CD4-positive, alpha-beta T cell treated with Interleukin-2 at 100 ng/mL for 4 hours (primary cell): ENCODE results near the gene FHL5.
"Not testable (repeated sequence)": the region's sequence is repeated elsewhere in the genome, so short reads cannot be mapped to it uniquely, and the experiment has no call there.

Experiments
- DNase-seq: peaks from one replicate; pipeline ENCODE4 v3.0.0-alpha.2; 2020; ENCODE audit warnings: low spot score

FHL5 gene, protein sequence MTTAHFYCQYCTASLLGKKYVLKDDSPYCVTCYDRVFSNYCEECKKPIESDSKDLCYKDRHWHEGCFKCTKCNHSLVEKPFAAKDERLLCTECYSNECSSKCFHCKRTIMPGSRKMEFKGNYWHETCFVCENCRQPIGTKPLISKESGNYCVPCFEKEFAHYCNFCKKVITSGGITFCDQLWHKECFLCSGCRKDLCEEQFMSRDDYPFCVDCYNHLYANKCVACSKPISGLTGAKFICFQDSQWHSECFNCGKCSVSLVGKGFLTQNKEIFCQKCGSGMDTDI

GRCh38 chr6:96562886-96563285 lies at the start of gene FHL5:
TSS of gene FHL5 (plus strand) at chr6:96563128. CDS start at chr6:96603614, 40,486 bp downstream.
- no peak for DNase-seq

DNA sequence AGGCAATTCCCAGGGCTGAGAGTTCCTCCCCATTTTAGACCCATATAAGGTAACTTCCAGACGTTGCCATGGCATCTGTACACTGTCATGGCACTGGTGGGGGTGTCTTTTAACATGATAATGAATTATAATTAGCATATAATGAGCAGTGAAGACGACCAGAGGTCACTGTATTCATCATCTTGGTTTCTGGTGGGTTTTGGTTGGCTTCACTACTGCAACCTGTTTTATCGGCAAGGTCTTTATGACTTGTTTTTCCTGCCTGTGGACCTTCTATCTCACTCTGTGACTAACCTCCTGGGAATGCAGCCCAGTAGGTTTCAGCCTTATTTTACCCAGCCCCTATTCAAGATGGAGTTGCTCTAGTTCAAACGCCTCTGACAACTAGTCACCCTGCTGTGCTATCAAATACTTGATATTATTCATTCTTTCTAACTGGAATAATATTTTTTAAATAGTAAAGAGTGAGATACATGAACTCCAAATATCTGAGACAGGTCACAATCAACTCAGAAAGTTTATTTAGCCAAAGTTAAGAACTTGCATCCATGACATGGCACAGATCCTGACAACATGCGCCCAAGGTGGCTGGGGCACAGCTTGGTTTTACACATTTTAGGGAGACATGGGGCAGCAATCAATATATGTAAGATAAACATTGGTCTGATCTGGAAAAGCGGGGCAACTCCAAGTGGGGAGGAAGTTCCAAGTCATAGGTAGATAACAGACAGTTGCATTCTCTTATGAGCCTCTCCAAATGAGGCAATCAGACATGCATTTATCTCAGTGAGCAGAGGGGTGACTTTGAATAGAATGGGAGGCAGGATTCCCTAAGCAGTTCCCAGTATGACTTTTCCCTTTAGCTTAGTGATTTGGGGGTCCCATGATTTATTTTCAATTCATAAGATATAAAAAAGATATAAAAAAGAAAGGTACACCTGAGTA lies 42.5 kb upstream of the FHL5 start:
- no peak for DNase-seq

DNA sequence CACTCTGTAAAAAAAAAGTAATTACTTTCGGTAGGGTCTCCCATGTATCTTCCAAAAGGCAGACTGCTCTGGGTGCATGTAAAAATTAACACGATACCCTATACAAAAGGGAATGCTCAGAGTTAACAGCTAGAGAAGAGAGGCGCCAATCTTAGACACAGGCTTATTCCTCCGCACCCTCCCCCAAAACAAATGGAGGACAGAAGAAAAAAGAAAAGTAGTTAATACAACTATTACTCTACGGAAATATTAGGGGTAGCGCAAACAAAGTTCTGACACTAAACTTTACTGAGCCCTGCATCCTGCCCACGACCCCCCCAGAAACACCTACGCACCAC lies 41.7 kb upstream of the FHL5 start:
- no peak for DNase-seq

- DNase-seq: peak; percentile 91
Observed at GRCh38 chr6:96521644-96522464, 41.1 kb upstream of the FHL5 start, which contains the start of gene UFL1. TSS of gene UFL1 (plus strand) at chr6:96521806. CDS start at chr6:96521874, 68 bp downstream.

DNA sequence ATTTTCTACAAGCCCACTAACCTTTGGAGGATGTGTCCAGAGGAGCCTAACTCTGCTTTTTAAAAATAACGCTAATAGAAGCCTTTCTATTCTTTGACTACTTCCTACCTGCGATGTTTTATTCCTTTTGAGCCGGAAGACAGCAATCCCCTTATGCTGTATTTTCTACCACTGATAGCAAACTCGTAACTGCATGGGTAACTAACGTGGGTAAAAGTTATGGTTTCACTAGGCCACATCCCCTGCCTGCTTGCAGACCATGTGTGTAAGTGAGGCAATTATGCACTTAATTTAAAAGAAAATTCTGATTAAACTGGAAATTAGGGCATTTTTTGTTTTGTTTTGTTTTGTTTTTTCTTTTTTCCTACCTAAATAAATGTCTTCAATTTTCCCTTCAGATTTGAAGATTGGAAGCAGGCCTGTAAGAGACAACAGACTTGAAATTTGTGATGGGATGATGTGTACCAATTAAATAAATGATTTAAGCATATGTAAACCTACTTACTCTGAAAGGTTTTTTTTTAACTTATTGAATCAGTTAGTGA lies 40.4 kb upstream of the FHL5 start:
- peak; percentile 31 for DNase-seq

GRCh38 chr6:96528193-96528592 lies 34.7 kb upstream of the FHL5 start:
- DNase-seq: no peak

- DNase-seq: no peak
Observed at GRCh38 chr6:96532399-96532798, 30.5 kb upstream of the FHL5 start.

DNA sequence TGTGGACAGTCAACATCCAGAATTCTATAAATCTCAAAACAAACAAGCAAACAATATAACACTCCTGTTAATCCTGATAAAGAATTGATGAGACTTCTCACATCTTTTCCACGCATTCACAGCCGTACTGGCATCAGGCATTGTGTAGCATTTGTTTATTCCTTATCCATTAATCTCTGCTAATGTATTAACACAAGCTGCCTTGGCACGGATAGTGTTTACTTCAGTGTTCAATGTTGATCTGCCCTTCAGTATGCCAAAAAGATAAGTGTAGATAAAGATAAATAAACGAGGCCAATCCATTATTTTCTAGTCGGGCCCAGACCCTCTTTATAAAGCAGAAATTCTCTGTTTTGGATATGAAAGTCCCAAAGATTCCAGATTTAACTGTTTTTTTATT lies 25.2 kb upstream of the FHL5 start:
- no peak for DNase-seq

- DNase-seq: peak; percentile 15
Observed at GRCh38 chr6:96542702-96543101, 20.2 kb upstream of the FHL5 start.

DNA sequence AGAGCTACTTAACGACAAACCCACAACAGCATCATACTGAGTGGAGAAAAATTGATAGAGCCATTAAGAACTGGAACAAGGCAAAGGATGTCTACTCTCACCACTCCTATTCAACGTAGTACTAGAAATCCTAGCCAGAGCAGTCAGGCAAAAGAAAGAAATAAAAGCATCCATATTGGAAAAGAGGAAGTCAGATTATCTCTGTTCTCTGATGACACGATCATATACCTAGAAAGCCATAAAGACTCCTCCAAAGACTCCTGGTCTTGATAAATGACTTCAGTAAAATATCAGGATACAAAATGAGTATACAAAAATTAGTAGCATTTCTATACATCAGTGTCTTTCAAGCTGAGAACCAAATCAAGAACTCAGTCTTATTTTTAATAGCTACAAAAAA lies 17.0 kb upstream of the FHL5 start:
- DNase-seq: no peak

- DNase-seq: no peak
Observed at GRCh38 chr6:96547654-96548053, 15.3 kb upstream of the FHL5 start.

DNA sequence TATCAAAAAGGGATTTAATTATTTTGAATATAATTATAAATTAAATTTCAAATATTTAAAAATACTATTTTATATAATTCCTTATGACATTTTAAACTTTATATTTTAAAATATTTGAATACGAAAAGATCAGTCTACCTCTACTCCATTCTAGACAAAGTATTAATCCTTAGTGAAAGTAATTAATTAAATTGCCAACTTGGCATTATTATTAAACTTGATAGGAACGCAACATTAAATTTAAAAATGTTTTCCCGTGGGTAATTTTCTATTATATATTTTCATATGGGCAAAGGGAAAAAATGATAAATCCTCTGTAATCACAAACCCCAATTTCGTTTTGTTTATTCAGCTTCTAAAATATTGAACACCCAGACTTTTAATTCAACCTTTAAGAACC lies 8.4 kb upstream of the FHL5 start:
- no peak for DNase-seq

- not testable (repeated sequence) for DNase-seq
Observed at GRCh38 chr6:96559740-96560139, 3.2 kb upstream of the FHL5 start.

DNA sequence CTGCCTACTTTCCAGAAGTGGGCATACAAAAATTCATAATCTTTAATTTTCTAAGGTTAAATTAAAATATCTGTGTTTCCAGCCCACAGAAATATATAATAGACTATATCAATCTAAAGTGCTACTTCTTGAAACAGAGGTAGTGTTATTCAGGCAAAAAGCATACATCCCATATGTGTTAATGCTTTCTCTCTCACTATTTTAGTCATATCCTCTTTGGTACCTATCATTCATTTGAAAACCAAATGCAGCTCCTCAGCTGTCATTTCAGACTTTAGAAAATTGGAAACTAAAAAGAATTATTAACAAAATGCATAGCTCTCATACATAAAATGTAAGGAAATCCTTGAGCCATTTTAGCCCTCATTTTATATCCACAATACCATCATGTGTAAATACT lies 925 bp downstream of the FHL5 start:
- DNase-seq: no peak

DNA sequence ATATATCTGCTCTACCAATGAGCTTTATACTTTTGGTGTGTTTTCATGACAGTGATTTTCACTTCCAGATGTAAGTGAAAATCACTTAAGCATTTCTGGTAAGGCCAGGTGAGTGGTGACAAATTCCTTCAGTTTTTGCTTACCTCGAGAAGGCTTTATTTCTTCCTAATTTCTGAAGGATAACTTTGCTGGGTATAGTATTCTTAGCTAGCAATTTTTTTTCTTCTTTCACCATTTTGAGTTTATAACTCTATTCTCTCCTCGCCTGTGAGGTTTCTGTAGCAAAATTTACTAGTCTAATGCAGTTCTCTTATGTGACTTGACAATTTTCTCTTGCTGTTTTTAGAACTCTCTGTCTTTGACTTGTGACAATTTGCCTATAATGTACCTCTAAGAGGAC lies 7.1 kb downstream of the FHL5 start:
- DNase-seq: no peak

GRCh38 chr6:96571551-96571950 lies 8.6 kb downstream of the FHL5 start:
- no peak for DNase-seq

DNA sequence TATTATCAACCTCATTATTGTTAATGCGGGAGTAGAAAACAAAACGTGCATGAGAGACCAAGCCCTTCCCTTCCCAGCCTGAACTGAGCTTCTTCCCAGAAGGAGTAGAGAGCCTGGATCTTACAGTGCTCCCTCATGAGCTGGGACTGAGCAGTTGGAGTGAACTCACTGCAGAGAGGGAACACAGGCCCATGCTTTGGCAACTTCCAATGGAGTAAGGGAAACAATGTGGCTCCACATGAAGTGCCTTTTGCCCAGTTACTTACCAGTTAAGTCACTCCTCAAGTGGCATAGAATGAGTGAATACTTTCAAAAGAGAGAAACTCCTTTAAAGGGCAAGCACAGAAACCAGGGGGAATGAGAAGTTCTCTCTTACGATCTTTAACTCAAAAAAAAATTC lies 12.4 kb downstream of the FHL5 start:
- DNase-seq: no peak

DNA sequence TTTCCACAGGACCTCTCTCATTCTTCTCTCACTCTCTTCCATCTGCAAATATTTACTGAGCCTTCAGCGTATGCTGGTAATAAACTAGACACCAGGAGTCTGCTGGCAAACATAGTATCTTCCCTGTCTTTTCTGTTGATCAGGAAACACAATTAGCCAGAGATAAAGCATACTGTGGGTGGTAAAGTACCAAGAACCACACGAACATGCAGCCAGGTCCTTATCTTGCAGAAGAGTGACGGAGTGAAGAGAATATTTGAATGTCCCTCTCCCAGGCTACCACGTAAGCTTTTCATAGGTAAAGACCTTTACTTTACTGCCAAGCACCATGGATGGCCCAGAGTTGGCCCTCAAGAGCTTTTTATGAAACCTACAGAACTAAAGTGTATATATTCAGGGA lies 13.3 kb downstream of the FHL5 start:
- no peak for DNase-seq

- DNase-seq: no peak
Observed at GRCh38 chr6:96582021-96582420, 19.1 kb downstream of the FHL5 start.

DNA sequence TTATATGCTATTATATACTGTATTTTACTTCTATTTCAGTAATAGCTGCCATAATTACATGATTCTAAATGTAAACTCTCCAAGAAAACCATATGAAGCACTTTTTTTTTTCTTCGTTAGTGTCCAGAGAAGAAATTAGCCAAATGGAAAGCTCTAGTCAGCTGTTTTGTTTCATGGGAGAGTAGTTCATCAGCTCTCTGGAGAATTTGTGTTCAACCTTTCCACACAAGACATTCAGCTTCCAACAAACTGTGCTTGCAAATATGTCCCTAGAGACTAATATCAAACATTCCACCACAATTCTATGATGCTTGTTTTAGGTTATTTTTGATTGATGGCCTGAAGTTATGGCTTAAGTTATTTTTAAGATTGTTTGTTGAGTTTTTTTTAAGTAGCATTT lies 19.5 kb downstream of the FHL5 start:
- DNase-seq: no peak

- no peak for DNase-seq
Observed at GRCh38 chr6:96604420-96604819, 41.5 kb downstream of the FHL5 start.

GRCh38 chr6:96608074-96608473 lies 45.1 kb downstream of the FHL5 start:
- DNase-seq: no peak
